B cell (primary cell): ENCODE measurements around the gene TFB1M. TPM values are rescaled to one million over a fixed set of nuclear protein-coding genes. Genes with fewer than 3 reads are reported as not detected.

Source experiments
- ATAC-seq: fragments of 200-7000 bp; cut with Tn5 transposase; one replicate; pipeline ENCODE4 v1.10.0; 2021; ENCODE audit warnings: low read depth, mild to moderate bottlenecking, moderate number of reproducible peaks, moderate library complexity
- CTCF ChIA-PET: fragments of 350-600 bp; sonication (Branson Sonifier 250); formaldehyde crosslinking; loops from one replicate; lab custom pipeline; 2021; ENCODE audit warnings: antibody characterized with exemption, inconsistent platforms; lab: Charles Lee
- POLR2A ChIA-PET: fragments of 350-600 bp; sonication (Branson Sonifier 250); formaldehyde crosslinking; loops from one replicate; lab custom pipeline; 2021; ENCODE audit warnings: antibody characterized with exemption; lab: Charles Lee
- DNase-seq: peaks from one replicate; pipeline ENCODE4 v3.0.0; 2013
- H2AFZ ChIP-seq: 2 replicates; pipeline ENCODE4 v1.6.1; 2012; ENCODE audit warnings: mild to moderate bottlenecking, low read depth, low read length; ENCODE audit not compliant: insufficient read depth, poor library complexity, severe bottlenecking
- H3K27ac ChIP-seq, 2 donors: 1 replicate in 1 of 2; 2 replicates in 1 of 2; pipeline ENCODE4 v1.5.1; 2012 to 2013; ENCODE audit warnings: low read length in 2 of 2, mild to moderate bottlenecking in 2 of 2, moderate library complexity in 1 of 2
- H3K27me3 ChIP-seq, 4 experiments: fragments of 200-600 bp in 1 of 4; sonication (generic) in 1 of 4; replicated peaks in 1 of 4; 1 replicate in 2 of 4; 2 replicates in 2 of 4; pipeline versions ENCODE4 v1.6.1 to v1.7.0; 2013 to 2016; ENCODE audit warnings: low read length in 3 of 4, mild to moderate bottlenecking in 2 of 4, mixed read lengths in 1 of 4, moderate library complexity in 1 of 4; ENCODE audit not compliant: insufficient read depth in 4 of 4, control insufficient read depth in 3 of 4; ENCODE audit errors: control extremely low read depth in 1 of 4
- H3K36me3 ChIP-seq, 2 experiments: replicated peaks in 1 of 2; 1 replicate in 1 of 2; 2 replicates in 1 of 2; pipeline versions ENCODE4 v1.6.1 to v1.7.1; 2013; ENCODE audit warnings: low read length in 1 of 2; ENCODE audit not compliant: insufficient read depth in 2 of 2, control insufficient read depth in 1 of 2; ENCODE audit errors: control extremely low read depth in 1 of 2, extremely low read depth in 1 of 2
- H3K4me1 ChIP-seq, 2 donors: fragments of 200-600 bp in 1 of 2; sonication (generic) in 1 of 2; 1 replicate in 1 of 2; 2 replicates in 1 of 2; pipeline versions ENCODE4 v1.5.1 to v1.6.1; 2013 to 2017; ENCODE audit warnings: low read length in 2 of 2; ENCODE audit not compliant: control insufficient read depth in 2 of 2, insufficient read depth in 2 of 2
- H3K4me2 ChIP-seq: replicated peaks from 2 replicates; pipeline ENCODE3; 2012; ENCODE audit warnings: mild to moderate bottlenecking, low read depth, low read length; ENCODE audit not compliant: poor library complexity, severe bottlenecking
- H3K4me3 ChIP-seq, 5 experiments: fragments of 200-600 bp in 1 of 5; sonication (generic) in 1 of 5; 1 replicate in 3 of 5; 2 replicates in 2 of 5; pipeline versions ENCODE4 v1.5.1 to v1.7.0; 2011 to 2016; ENCODE audit warnings: low read length in 4 of 5, mild to moderate bottlenecking in 4 of 5, low read depth in 2 of 5, control low read depth in 1 of 5, moderate library complexity in 1 of 5; ENCODE audit not compliant: insufficient read depth in 1 of 5; ENCODE audit errors: control extremely low read depth in 1 of 5, extremely low read depth in 1 of 5
- H3K79me2 ChIP-seq: fragments of 200-600 bp; sonication (generic); one replicate; pipeline ENCODE4 v1.6.0; 2016; ENCODE audit warnings: low read length; ENCODE audit not compliant: control insufficient read depth, insufficient read depth
- H3K9ac ChIP-seq: fragments of 200-600 bp; sonication (generic); 2 replicates; pipeline ENCODE4 v1.6.1; 2017; ENCODE audit warnings: mild to moderate bottlenecking, low read length, moderate library complexity
- H3K9me3 ChIP-seq, 3 donors: one replicate each; pipeline versions ENCODE4 v1.6.1 to v1.7.1; 2013; ENCODE audit warnings: low read length in 2 of 3; ENCODE audit not compliant: control insufficient read depth in 2 of 3, insufficient read depth in 1 of 3; ENCODE audit errors: control extremely low read depth in 1 of 3
- H4K20me1 ChIP-seq: 2 replicates; pipeline ENCODE4 v1.6.0; 2012; ENCODE audit warnings: mild to moderate bottlenecking, low read length; ENCODE audit not compliant: insufficient read depth, control insufficient read depth, poor library complexity, severe bottlenecking
- H3K27ac Mint-ChIP-seq: one replicate; pipeline ENCODE4 v1.8.0; 2021; ENCODE audit warnings: mixed read lengths
- H3K27me3 Mint-ChIP-seq: one replicate; pipeline ENCODE4 v1.8.0; 2021; ENCODE audit warnings: mixed read lengths
- H3K4me1 Mint-ChIP-seq: one replicate; pipeline ENCODE4 v1.8.0; 2021; ENCODE audit warnings: mixed read lengths
- H3K4me3 Mint-ChIP-seq: one replicate; pipeline ENCODE4 v1.8.0; 2021; ENCODE audit warnings: mixed read lengths
- H3K9me3 Mint-ChIP-seq: one replicate; pipeline ENCODE4 v1.8.0; 2022; ENCODE audit warnings: mixed read lengths; ENCODE audit not compliant: insufficient read depth
- EZH2 ChIP-seq: IDR thresholded peaks from 2 replicates; pipeline ENCODE4 v1.6.1; 2012; ENCODE audit warnings: borderline replicate concordance, low read depth, mild to moderate bottlenecking, moderate library complexity, low read length; ENCODE audit not compliant: insufficient read depth, poor library complexity, severe bottlenecking
- WGBS: methylation state at CpG from one replicate; pipeline ENCODE4 v1.1.5; 2013; ENCODE audit warnings: missing lambda C conversion rate; ENCODE audit not compliant: insufficient coverage; 5-methylcytosine and 5-hydroxymethylcytosine counted together
- intact Hi-C: fragments of 100-400 bp; cut with micrococcal nuclease; formaldehyde crosslinking; loops from one replicate; pipeline ENCODE4 v1.10.0; 2022
- polyA plus RNA-seq: library from polyadenylated mRNA; depleted of rRNA; stranded (reverse); fragments of >200 nt; gene quantifications from 2 replicates; pipeline ENCODE4 v1.2.3, GENCODE V29; 2012
- total RNA-seq, 2 donors: library from RNA; stranded (reverse); fragments of 120-200 nt in 1 of 2; gene quantifications; 1 replicate in 1 of 2; 2 replicates in 1 of 2; pipeline versions ENCODE4 v1.2.3 to v1.2.4, GENCODE V29; 2013 to 2022
- TF ChIP-seq, protein P1 (sequence below): fragments of 200-600 bp; IDR thresholded peaks from one replicate; pipeline ENCODE4 v1.8.0; 2022; ENCODE audit warnings: antibody characterized with exemption, mild to moderate bottlenecking

Gene TFB1M
- total and polyA plus RNA-seq, 2 donors (not counting 1 experiment from before 2014, with no cell fraction given) = 18.6 to 49.9 TPM

DNA sequence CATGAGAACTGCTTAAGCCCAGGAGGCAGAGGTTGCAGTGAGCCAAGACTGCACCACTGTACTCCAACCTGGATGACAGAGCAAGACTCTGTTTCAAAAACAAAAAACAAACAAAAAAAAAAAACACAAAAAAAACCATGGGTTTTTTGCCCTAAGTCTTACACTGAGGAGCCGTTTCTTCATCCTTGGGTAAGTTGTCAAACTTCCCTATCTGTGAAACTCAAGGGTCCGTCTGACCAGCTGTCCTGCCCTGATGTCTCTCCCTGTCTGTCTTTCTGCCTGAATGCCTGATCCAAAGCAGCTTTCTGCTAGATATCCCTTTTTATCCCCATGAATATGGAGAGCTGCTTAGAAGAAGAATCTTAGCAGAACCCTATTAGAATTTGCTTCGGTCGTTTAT lies 91.8 kb downstream of the TFB1M start:
- ATAC-seq (no peak), DNase-seq (no peak)
- peaks cover 4% of the 10 kb centered on the region for H3K4me1 Mint-ChIP-seq
- H3K79me2 ChIP-seq = no peaks in the 10 kb centered on the region
- no peak overlapping the region for H3K27ac ChIP-seq
- no peaks in the 10 kb centered on the region for H3K27me3 Mint-ChIP-seq
- ChIA-PET CTCF (no interaction called here), POLR2A (no interaction called here)
- intact Hi-C loops = no loop called here
- H3K27ac Mint-ChIP-seq = no peak overlapping the region
- WGBS = 94% methylated on average over 4 of the region's 4 CpGs
- no peak overlapping the region for H2AFZ ChIP-seq
- no peaks in the 10 kb centered on the region for H3K27me3 ChIP-seq
- TF ChIP-seq, protein P1, sequence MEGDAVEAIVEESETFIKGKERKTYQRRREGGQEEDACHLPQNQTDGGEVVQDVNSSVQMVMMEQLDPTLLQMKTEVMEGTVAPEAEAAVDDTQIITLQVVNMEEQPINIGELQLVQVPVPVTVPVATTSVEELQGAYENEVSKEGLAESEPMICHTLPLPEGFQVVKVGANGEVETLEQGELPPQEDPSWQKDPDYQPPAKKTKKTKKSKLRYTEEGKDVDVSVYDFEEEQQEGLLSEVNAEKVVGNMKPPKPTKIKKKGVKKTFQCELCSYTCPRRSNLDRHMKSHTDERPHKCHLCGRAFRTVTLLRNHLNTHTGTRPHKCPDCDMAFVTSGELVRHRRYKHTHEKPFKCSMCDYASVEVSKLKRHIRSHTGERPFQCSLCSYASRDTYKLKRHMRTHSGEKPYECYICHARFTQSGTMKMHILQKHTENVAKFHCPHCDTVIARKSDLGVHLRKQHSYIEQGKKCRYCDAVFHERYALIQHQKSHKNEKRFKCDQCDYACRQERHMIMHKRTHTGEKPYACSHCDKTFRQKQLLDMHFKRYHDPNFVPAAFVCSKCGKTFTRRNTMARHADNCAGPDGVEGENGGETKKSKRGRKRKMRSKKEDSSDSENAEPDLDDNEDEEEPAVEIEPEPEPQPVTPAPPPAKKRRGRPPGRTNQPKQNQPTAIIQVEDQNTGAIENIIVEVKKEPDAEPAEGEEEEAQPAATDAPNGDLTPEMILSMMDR = no peak
- H3K9ac ChIP-seq = no peak overlapping the region
- no peaks in the 10 kb centered on the region for H3K4me1 ChIP-seq
- no peaks in the 10 kb centered on the region for H4K20me1 ChIP-seq
- no peak overlapping the region for H3K4me2 ChIP-seq
- H3K36me3 ChIP-seq = no peaks in the 10 kb centered on the region
- H3K4me3 Mint-ChIP-seq = no peak overlapping the region
- H3K9me3 ChIP-seq = no peaks in the 10 kb centered on the region
- H3K4me3 ChIP-seq = no peak overlapping the region
- no peaks in the 10 kb centered on the region for H3K9me3 Mint-ChIP-seq

DNA sequence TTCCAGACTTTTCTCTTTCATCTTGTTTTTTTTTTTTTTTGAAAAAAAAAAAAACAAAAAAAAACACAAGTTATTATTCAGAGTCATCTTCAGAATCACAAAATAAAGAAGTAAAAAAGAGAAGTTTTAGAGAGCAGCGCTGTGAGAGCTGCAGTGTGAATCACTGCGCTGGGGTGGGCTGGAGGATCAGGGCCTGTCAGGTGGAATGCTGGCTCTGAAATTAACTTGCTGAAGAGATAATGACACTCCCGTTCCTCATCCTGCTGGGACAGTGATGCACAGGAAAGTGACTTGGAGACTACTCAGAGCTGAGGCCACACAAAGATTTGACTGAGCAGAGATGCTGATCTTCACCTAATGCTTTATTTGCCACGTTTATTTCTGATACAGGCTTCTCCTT lies 93.2 kb downstream of the TFB1M start:
- no peak overlapping the region for H2AFZ ChIP-seq
- no peaks in the 10 kb centered on the region for H3K9me3 Mint-ChIP-seq
- no peak overlapping the region for H3K27ac ChIP-seq
- intact Hi-C loops = no loop called here
- no peaks in the 10 kb centered on the region for H3K9me3 ChIP-seq
- WGBS = 84% methylated on average over 4 of the region's 4 CpGs
- H3K27me3 Mint-ChIP-seq = peaks cover 2% of the 10 kb centered on the region
- ChIA-PET POLR2A (no interaction called here), CTCF (no interaction called here)
- H4K20me1 ChIP-seq = no peaks in the 10 kb centered on the region
- peaks cover 4% of the 10 kb centered on the region for H3K4me1 Mint-ChIP-seq
- H3K4me3 Mint-ChIP-seq = no peak overlapping the region
- no peaks in the 10 kb centered on the region for H3K27me3 ChIP-seq
- TF ChIP-seq, protein P1 = no peak
- TF ChIP-seq EZH2 = no peak
- ATAC-seq (no peak), DNase-seq (no peak)
- H3K27ac Mint-ChIP-seq = no peak overlapping the region
- no peaks in the 10 kb centered on the region for H3K79me2 ChIP-seq
- H3K9ac ChIP-seq = no peak overlapping the region
- H3K36me3 ChIP-seq = no peaks in the 10 kb centered on the region
- no peaks in the 10 kb centered on the region for H3K4me1 ChIP-seq
- H3K4me2 ChIP-seq = no peak overlapping the region
- H3K4me3 ChIP-seq = no peak overlapping the region
